Stomach (tissue), 9 donors: ENCODE measurements around the gene TUSC2. TPM values are rescaled to one million over a fixed set of nuclear protein-coding genes. Genes with fewer than 3 reads are reported as not detected.
A peak's percentile ranks its signal among the peaks of the same experiment; 100 is the strongest.

Experiments used
- DNase-seq, 2 donors: peaks; one replicate each; pipeline versions ENCODE4 v3.0.0 to v3.0.0-alpha.2; 2013 to 2019
- H3K27ac ChIP-seq, 5 donors: fragments of 200-600 bp in 4 of 5; sonication (generic) in 4 of 5; one replicate each; pipeline ENCODE4 v1.5.1; 2013 to 2019; ENCODE audit warnings: mild to moderate bottlenecking in 1 of 5, moderate library complexity in 1 of 5
- H3K27me3 ChIP-seq, 3 donors: fragments of 200-600 bp; sonication (generic); one replicate each; pipeline ENCODE4 v1.5.1; 2017 to 2019; ENCODE audit warnings: mixed run types in 1 of 3
- H3K36me3 ChIP-seq, 4 donors: fragments of 200-600 bp; sonication (generic); 1 replicate in 3 of 4; 2 replicates in 1 of 4; pipeline ENCODE4 v1.5.1; 2016 to 2019
- H3K4me1 ChIP-seq, 4 donors: fragments of 200-600 bp; sonication (generic); one replicate each; pipeline ENCODE4 v1.5.1; 2016 to 2019
- H3K4me3 ChIP-seq, 4 donors: fragments of 200-600 bp; sonication (generic) in 3 of 4; one replicate each; pipeline ENCODE4 v1.5.1; 2016 to 2019; ENCODE audit warnings: mild to moderate bottlenecking in 1 of 4
- H3K9me3 ChIP-seq, 4 donors: fragments of 200-600 bp; sonication (generic); one replicate each; pipeline ENCODE4 v1.5.1; 2016 to 2019
- EP300 ChIP-seq: sonication (generic); formaldehyde crosslinking; IDR thresholded peaks from one replicate; pipeline ENCODE4 v1.6.1; 2017; ENCODE audit warnings: antibody characterized with exemption
- POLR2A ChIP-seq, 4 donors: fragments of 450-650 bp; IDR thresholded peaks; one replicate each; pipeline ENCODE4 v1.6.1; 2016; ENCODE audit warnings: antibody characterized with exemption in 4 of 4, control low read depth in 2 of 4, mild to moderate bottlenecking in 1 of 4, moderate library complexity in 1 of 4
- POLR2AphosphoS5 ChIP-seq, 3 donors: sonication (generic); formaldehyde crosslinking; IDR thresholded peaks; one replicate each; pipeline ENCODE4 v1.6.1; 2016; ENCODE audit warnings: antibody characterized with exemption in 3 of 3
- WGBS, 5 donors: extraction: QIAGEN DNeasy Blood & Tissue Kit in 3 of 5; methylation state at CpG; one replicate each; pipeline versions ENCODE4 v1.1.5 to v1.1.7; 2013 to 2018; 5-methylcytosine and 5-hydroxymethylcytosine counted together
- intact Hi-C: fragments of 100-400 bp; cut with DNase I; formaldehyde crosslinking; loops from one replicate; pipeline ENCODE4 v1.15.1; 2023; ENCODE audit warnings: low total_unique reads
- polyA plus RNA-seq, 3 donors: library from polyadenylated mRNA; stranded (reverse); fragments of 200-250 nt; gene quantifications; one replicate each; pipeline ENCODE4 v1.2.3, GENCODE V29; 2013
- total RNA-seq, 5 donors: library from RNA; depleted of rRNA; stranded (reverse); fragments of >200 nt; gene quantifications; one replicate each; pipeline versions ENCODE4 v1.1.0 to v1.2.3, GENCODE V29; 2014 to 2016
- TF ChIP-seq, protein P1 (sequence below), 7 experiments: fragments of 450-650 bp in 4 of 7; fragments of 200-600 bp in 3 of 7; sonication (generic) in 3 of 7; IDR thresholded peaks; one replicate each; pipeline ENCODE4 v1.5.1; 2016 to 2019; ENCODE audit warnings: antibody characterized with exemption in 7 of 7, control low read depth in 2 of 7, mild to moderate bottlenecking in 1 of 7
- donor health status: healthy with polysubstance abuse.
- donor health status: Bipolar disorder and iron deficiency.
- donor health status: healthy.

TUSC2 gene
- total and polyA plus RNA-seq, 8 donors, result 2.3 to 63.4 (median 40.3) TPM; not detected in 1

DNA sequence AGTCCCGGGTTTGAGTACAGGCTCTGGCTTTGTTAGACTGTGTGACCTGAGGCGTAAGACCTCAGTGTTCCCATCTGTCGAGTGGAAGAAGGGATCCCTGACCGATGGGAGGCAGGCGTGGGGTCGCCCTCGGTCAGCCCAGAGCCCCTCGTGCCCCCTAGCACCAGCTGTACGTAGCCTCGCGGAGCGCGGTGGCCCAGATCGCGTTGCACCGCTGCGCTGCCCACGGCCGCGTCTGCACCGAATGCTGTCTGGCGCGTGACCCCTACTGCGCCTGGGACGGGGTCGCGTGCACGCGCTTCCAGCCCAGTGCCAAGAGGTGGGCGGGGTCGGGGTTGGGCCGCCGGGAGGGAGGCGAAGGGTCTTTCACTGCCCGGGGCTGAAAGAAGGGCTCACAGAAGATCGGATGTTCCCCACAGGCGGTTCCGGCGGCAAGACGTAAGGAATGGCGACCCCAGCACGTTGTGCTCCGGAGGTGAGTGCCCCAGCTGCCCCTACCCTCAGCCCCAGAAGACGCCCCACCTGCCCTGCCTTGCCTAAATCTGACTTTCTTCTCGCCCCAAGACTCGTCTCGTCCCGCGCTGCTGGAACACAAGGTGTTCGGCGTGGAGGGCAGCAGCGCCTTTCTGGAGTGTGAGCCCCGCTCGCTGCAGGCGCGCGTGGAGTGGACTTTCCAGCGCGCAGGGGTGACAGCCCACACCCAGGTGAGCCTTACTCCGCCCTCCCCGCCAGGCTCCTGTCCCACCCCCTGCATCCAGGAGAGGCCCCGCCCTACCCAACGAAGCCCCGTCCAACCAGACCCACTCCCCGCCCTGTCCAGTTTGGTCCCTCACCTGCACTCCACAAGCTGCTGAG lies 52.7 kb downstream of the TUSC2 start:
- WGBS, 5 donors, result 53 to 73% (median 63%) methylated on average over 35 to 65 of the region's 65 CpGs
- H3K27me3 ChIP-seq, result peaks cover 0 to 40% (median 26%) of the 10 kb centered on the region in 3 donors
- TF ChIP-seq, protein P1, sequence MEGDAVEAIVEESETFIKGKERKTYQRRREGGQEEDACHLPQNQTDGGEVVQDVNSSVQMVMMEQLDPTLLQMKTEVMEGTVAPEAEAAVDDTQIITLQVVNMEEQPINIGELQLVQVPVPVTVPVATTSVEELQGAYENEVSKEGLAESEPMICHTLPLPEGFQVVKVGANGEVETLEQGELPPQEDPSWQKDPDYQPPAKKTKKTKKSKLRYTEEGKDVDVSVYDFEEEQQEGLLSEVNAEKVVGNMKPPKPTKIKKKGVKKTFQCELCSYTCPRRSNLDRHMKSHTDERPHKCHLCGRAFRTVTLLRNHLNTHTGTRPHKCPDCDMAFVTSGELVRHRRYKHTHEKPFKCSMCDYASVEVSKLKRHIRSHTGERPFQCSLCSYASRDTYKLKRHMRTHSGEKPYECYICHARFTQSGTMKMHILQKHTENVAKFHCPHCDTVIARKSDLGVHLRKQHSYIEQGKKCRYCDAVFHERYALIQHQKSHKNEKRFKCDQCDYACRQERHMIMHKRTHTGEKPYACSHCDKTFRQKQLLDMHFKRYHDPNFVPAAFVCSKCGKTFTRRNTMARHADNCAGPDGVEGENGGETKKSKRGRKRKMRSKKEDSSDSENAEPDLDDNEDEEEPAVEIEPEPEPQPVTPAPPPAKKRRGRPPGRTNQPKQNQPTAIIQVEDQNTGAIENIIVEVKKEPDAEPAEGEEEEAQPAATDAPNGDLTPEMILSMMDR (IDR thresholded peaks at IDR 0.05), result no peak
- TF ChIP-seq POLR2AphosphoS5 (IDR thresholded peaks at IDR 0.05), result no peak
- TF ChIP-seq EP300, result no peak
- TF ChIP-seq POLR2A (IDR thresholded peaks at IDR 0.05), result no peak
- no peaks in the 10 kb centered on the region for H3K9me3 ChIP-seq
- intact Hi-C loops, result loop anchor here (10.0 kb wide), 1 partner anchor 51 kb away; no protein-coding TSS in a partner anchor
- peak overlapping the region in 2 of 5 donors; percentile 28 to 54 for H3K27ac ChIP-seq
- peaks cover 35 to 61% (median 52%) of the 10 kb centered on the region in 4 donors for H3K4me1 ChIP-seq
- no peak overlapping the region for H3K4me3 ChIP-seq
- H3K36me3 ChIP-seq, result peaks cover 8 to 54% (median 19%) of the 10 kb centered on the region in 4 donors
- no peak for DNase-seq

Other genes with a start within 250 kb of the TUSC2 start
- gene RBM5, start 239.3 kb downstream of the TUSC2 start, total RNA-seq, result 100 to 1,000 TPM; 246 to 464 (median 290) TPM
- gene RBM5, start 239.3 kb downstream of the TUSC2 start, polyA plus RNA-seq, result 10 to 100 TPM; 25.0 to 89.4 (median 30.1) TPM
- 10 to 100 TPM; 11.9 to 34.5 (median 31.2) TPM for gene SEMA3F, start 172.9 kb downstream of the TUSC2 start, total RNA-seq
- 10 to 100 TPM in 2 of 3 donors, 1 to 10 TPM in 1; 8.9 to 33.8 (median 14.6) TPM for gene SEMA3F, start 172.9 kb downstream of the TUSC2 start, polyA plus RNA-seq
- gene GNAT1, start 136.6 kb downstream of the TUSC2 start, total RNA-seq, result not detected
- not detected for gene GNAT1, start 136.6 kb downstream of the TUSC2 start, polyA plus RNA-seq
- 1 to 10 TPM in 1 of 5 donors, not detected in 4; 3.1 TPM for gene SLC38A3, start 123.0 kb downstream of the TUSC2 start, total RNA-seq
- gene SLC38A3, start 123.0 kb downstream of the TUSC2 start, polyA plus RNA-seq, result 1 to 10 TPM in 1 of 3 donors, under 1 TPM in 2; 0.15 to 1.1 (median 0.93) TPM
- 100 to 1,000 TPM in 2 of 5 donors, 10 to 100 TPM in 3; 73.7 to 211 (median 98.5) TPM for gene GNAI2, start 92.0 kb downstream of the TUSC2 start, total RNA-seq
- 10 to 100 TPM; 61.1 to 73.5 (median 68.3) TPM for gene GNAI2, start 92.0 kb downstream of the TUSC2 start, polyA plus RNA-seq
- gene SEMA3B, start 59.1 kb downstream of the TUSC2 start, total RNA-seq, result 100 to 1,000 TPM in 4 of 5 donors, 10 to 100 TPM in 1; 53.6 to 310 (median 129) TPM
- 10 to 100 TPM; 40.1 to 79.9 (median 42.0) TPM for gene SEMA3B, start 59.1 kb downstream of the TUSC2 start, polyA plus RNA-seq
- gene LSMEM2, start 49.1 kb downstream of the TUSC2 start, total RNA-seq, result not detected
- under 1 TPM in 2 of 3 donors, not detected in 1; 0.31 to 0.58 TPM for gene LSMEM2, start 49.1 kb downstream of the TUSC2 start, polyA plus RNA-seq
- 100 to 1,000 TPM in 3 of 5 donors, 10 to 100 TPM in 2; 69.9 to 254 (median 193) TPM for gene IFRD2, start 35.8 kb downstream of the TUSC2 start, total RNA-seq
- gene IFRD2, start 35.8 kb downstream of the TUSC2 start, polyA plus RNA-seq, result 100 to 1,000 TPM in 2 of 3 donors, 10 to 100 TPM in 1; 98.1 to 118 (median 108) TPM
- 1 to 10 TPM in 3 of 5 donors, not detected in 2; 1.3 to 3.9 (median 1.3) TPM for gene HYAL3, start 28.8 kb downstream of the TUSC2 start, total RNA-seq
- gene HYAL3, start 28.8 kb downstream of the TUSC2 start, polyA plus RNA-seq, result 1 to 10 TPM; 5.0 to 7.9 (median 7.7) TPM
- gene NAA80, start 28.8 kb downstream of the TUSC2 start, total RNA-seq, result 100 to 1,000 TPM in 1 of 5 donors, 10 to 100 TPM in 3, 1 to 10 TPM in 1; 3.1 to 107 (median 22.3) TPM
- gene NAA80, start 28.8 kb downstream of the TUSC2 start, polyA plus RNA-seq, result 10 to 100 TPM in 1 of 3 donors, 1 to 10 TPM in 2; 8.7 to 16.4 (median 9.7) TPM
- gene HYAL1, start 24.6 kb downstream of the TUSC2 start, total RNA-seq, result 10 to 100 TPM in 1 of 5 donors, 1 to 10 TPM in 3, not detected in 1; 1.8 to 38.4 (median 5.3) TPM
- 10 to 100 TPM in 2 of 3 donors, 1 to 10 TPM in 1; 6.3 to 25.8 (median 12.7) TPM for gene HYAL1, start 24.6 kb downstream of the TUSC2 start, polyA plus RNA-seq
- gene HYAL2, start 5.5 kb downstream of the TUSC2 start, total RNA-seq, result 10 to 100 TPM; 11.1 to 96.4 (median 26.8) TPM
- 10 to 100 TPM; 24.7 to 47.6 (median 30.4) TPM for gene HYAL2, start 5.5 kb downstream of the TUSC2 start, polyA plus RNA-seq
- gene RASSF1, start 12.6 kb upstream of the TUSC2 start, total RNA-seq, result 10 to 100 TPM; 16.5 to 33.2 (median 22.6) TPM
- gene RASSF1, start 12.6 kb upstream of the TUSC2 start, polyA plus RNA-seq, result 10 to 100 TPM; 27.8 to 37.3 (median 29.6) TPM
- 10 to 100 TPM in 1 of 5 donors, under 1 TPM in 3, not detected in 1; 0.87 to 61.4 (median 0.91) TPM for gene ZMYND10, start 17.5 kb upstream of the TUSC2 start, total RNA-seq
- 1 to 10 TPM in 2 of 3 donors, under 1 TPM in 1; 0.87 to 3.7 (median 1.2) TPM for gene ZMYND10, start 17.5 kb upstream of the TUSC2 start, polyA plus RNA-seq
- gene NPRL2, start 22.6 kb upstream of the TUSC2 start, total RNA-seq, result 10 to 100 TPM in 3 of 5 donors, 1 to 10 TPM in 2; 4.5 to 75.0 (median 13.0) TPM
- 10 to 100 TPM; 20.8 to 27.6 (median 27.0) TPM for gene NPRL2, start 22.6 kb upstream of the TUSC2 start, polyA plus RNA-seq
- 10 to 100 TPM in 2 of 5 donors, 1 to 10 TPM in 2, not detected in 1; 6.1 to 16.3 (median 10.3) TPM for gene CYB561D2, start 22.6 kb upstream of the TUSC2 start, total RNA-seq
- 10 to 100 TPM; 10.4 to 26.1 (median 17.4) TPM for gene CYB561D2, start 22.6 kb upstream of the TUSC2 start, polyA plus RNA-seq
- gene TMEM115, start 31.3 kb upstream of the TUSC2 start, total RNA-seq, result 100 to 1,000 TPM in 1 of 5 donors, 10 to 100 TPM in 4; 25.0 to 128 (median 27.4) TPM
- 10 to 100 TPM; 14.6 to 27.7 (median 14.7) TPM for gene TMEM115, start 31.3 kb upstream of the TUSC2 start, polyA plus RNA-seq
- 10 to 100 TPM in 1 of 5 donors, 1 to 10 TPM in 4; 1.2 to 45.8 (median 1.8) TPM for gene CACNA2D2, start 175.4 kb upstream of the TUSC2 start, total RNA-seq
- 1 to 10 TPM in 2 of 3 donors, under 1 TPM in 1; 0.92 to 2.7 (median 1.9) TPM for gene CACNA2D2, start 175.4 kb upstream of the TUSC2 start, polyA plus RNA-seq
- gene C3orf18, start 239.5 kb upstream of the TUSC2 start, total RNA-seq, result 10 to 100 TPM in 2 of 5 donors, 1 to 10 TPM in 2, not detected in 1; 4.9 to 75.0 (median 16.4) TPM
- 1 to 10 TPM; 5.9 to 9.0 (median 8.2) TPM for gene C3orf18, start 239.5 kb upstream of the TUSC2 start, polyA plus RNA-seq
- gene HEMK1, start 241.3 kb upstream of the TUSC2 start, total RNA-seq, result 10 to 100 TPM in 2 of 5 donors, 1 to 10 TPM in 3; 5.8 to 14.3 (median 6.4) TPM
- 10 to 100 TPM; 19.8 to 24.8 (median 20.0) TPM for gene HEMK1, start 241.3 kb upstream of the TUSC2 start, polyA plus RNA-seq